Kidney (tissue), 14 donors: ENCODE results near the gene LRRC25. TPM values are rescaled to one million over a fixed set of nuclear protein-coding genes. Genes with fewer than 3 reads are reported as not detected.

ENCODE experiments used
- DNase-seq, 5 donors: peaks; one replicate each; pipeline ENCODE4 v3.0.0-alpha.2; 2013 to 2020
- FAIRE-seq: peaks from 2 replicates; lab custom pipeline; 2012; peaks lifted over from hg19 to GRCh38; lab: Jason Lieb, UNC
- H3K27ac ChIP-seq, 2 donors: one replicate each; pipeline ENCODE4 v1.7.0; 2013; ENCODE audit warnings: low read depth in 2 of 2, low read length in 2 of 2, inconsistent platforms in 1 of 2
- H3K27me3 ChIP-seq: one replicate; pipeline ENCODE4 v1.7.1; 2013; ENCODE audit warnings: low read length, inconsistent platforms; ENCODE audit not compliant: control insufficient read depth, insufficient read depth
- H3K36me3 ChIP-seq, 3 donors: one replicate each; pipeline versions ENCODE4 v1.7.0 to v1.7.1; 2013; ENCODE audit warnings: low read length in 3 of 3, control low read depth in 1 of 3, inconsistent platforms in 1 of 3; ENCODE audit not compliant: insufficient read depth in 3 of 3, control insufficient read depth in 2 of 3
- H3K4me1 ChIP-seq, 3 donors: one replicate each; pipeline versions ENCODE4 v1.7.0 to v1.7.1; 2013; ENCODE audit warnings: low read length in 3 of 3, inconsistent platforms in 1 of 3, low read depth in 1 of 3; ENCODE audit not compliant: control insufficient read depth in 2 of 3, insufficient read depth in 2 of 3
- H3K4me3 ChIP-seq, 3 donors: one replicate each; pipeline versions ENCODE4 v1.7.0 to v1.8.1; 2013; ENCODE audit warnings: low read length in 3 of 3, control low read depth in 1 of 3, inconsistent platforms in 1 of 3
- H3K9ac ChIP-seq, 3 donors: one replicate each; pipeline versions ENCODE4 v1.7.0 to v1.7.1; 2013; ENCODE audit warnings: low read length in 3 of 3, control low read depth in 1 of 3, inconsistent platforms in 1 of 3
- H3K9me3 ChIP-seq, 3 donors: one replicate each; pipeline versions ENCODE4 v1.7.0 to v1.7.1; 2013; ENCODE audit warnings: low read length in 3 of 3, control low read depth in 1 of 3, inconsistent platforms in 1 of 3; ENCODE audit not compliant: control insufficient read depth in 2 of 3, insufficient read depth in 1 of 3
- CTCF ChIP-seq: IDR thresholded peaks from 3 replicates; pipeline ENCODE4 v1.5.1; 2012; ENCODE audit warnings: mild to moderate bottlenecking, moderate library complexity, borderline replicate concordance; ENCODE audit not compliant: insufficient read depth; ENCODE audit errors: extremely low read depth
- intact Hi-C: fragments of 100-400 bp; cut with DNase I; formaldehyde crosslinking; loops from one replicate; pipeline ENCODE4 v1.11.1; 2022
- polyA plus RNA-seq: library from polyadenylated mRNA; stranded (reverse); fragments of 350-450 nt; fragmentation: Illumina TruSeq; extraction: RNeasy Lipid Tissue Mini Kit (QIAGEN cat#74804); gene quantifications from one replicate; pipeline ENCODE4 v1.2.3, GENCODE V29; 2014; ENCODE audit warnings: low read depth, low replicate concordance; ENCODE audit not compliant: insufficient read depth
- total RNA-seq: library from RNA; stranded (reverse); fragmentation: NEBNext Ultra II Directional; extraction: Animal tissue kit (Norgen Biotek cat#: 25700); gene quantifications from one replicate; pipeline ENCODE4 v1.2.1, GENCODE V29; 2021
- donor health status: control.
- donor health status: control.
- donor health status: control.
- donor health status: control.
- donor health status: control.
- donor health status: DM: yes; HTN: yes; CAD: no.
- donor health status: Normal renal cell carcinoma (clear cell type).

The LRRC25 gene
- total and polyA plus RNA-seq, 2 donors from 2014 or later: 2.7 to 13.1 TPM

GRCh38 chr19:18393836-18394235 is 3.6 kb downstream of the LRRC25 start:
- peaks cover 0 to 13% (median 0%) of the 10 kb centered on the region in 3 donors for H3K4me1 ChIP-seq
- DNase-seq (no peak), FAIRE-seq (no peak)
- intact Hi-C loops: no loop called here
- H3K27ac ChIP-seq: no peak overlapping the region
- H3K4me3 ChIP-seq: no peak overlapping the region
- TF ChIP-seq CTCF: no peak
- H3K36me3 ChIP-seq: peaks cover 0 to 2% (median 0%) of the 10 kb centered on the region in 3 donors
- no peaks in the 10 kb centered on the region for H3K9me3 ChIP-seq
- H3K27me3 ChIP-seq: no peaks in the 10 kb centered on the region
- no peak overlapping the region for H3K9ac ChIP-seq

- H3K36me3 ChIP-seq: peaks cover 0 to 3% (median 2%) of the 10 kb centered on the region in 3 donors
- H3K27me3 ChIP-seq: no peaks in the 10 kb centered on the region
- no peak overlapping the region for H3K27ac ChIP-seq
- DNase-seq (no peak), FAIRE-seq (no peak)
- no peak overlapping the region for H3K9ac ChIP-seq
- TF ChIP-seq CTCF: no peak
- no peak overlapping the region for H3K4me3 ChIP-seq
- intact Hi-C loops: no loop called here
- no peaks in the 10 kb centered on the region for H3K9me3 ChIP-seq
- H3K4me1 ChIP-seq: peaks cover 0 to 13% (median 0%) of the 10 kb centered on the region in 3 donors
Measured at GRCh38 chr19:18392926-18393325, 4.5 kb downstream of the LRRC25 start.

GRCh38 chr19:18392417-18392816 is 5.0 kb downstream of the LRRC25 start:
- FAIRE-seq: no peak
- no peak for TF ChIP-seq CTCF
- peaks cover 0 to 3% (median 2%) of the 10 kb centered on the region in 3 donors for H3K36me3 ChIP-seq
- peaks cover 0 to 13% (median 0%) of the 10 kb centered on the region in 3 donors for H3K4me1 ChIP-seq
- no peaks in the 10 kb centered on the region for H3K9me3 ChIP-seq
- no peak overlapping the region for H3K9ac ChIP-seq
- intact Hi-C loops: no loop called here
- DNase-seq: peak in 1 of 5 donors; percentile 66
- no peak overlapping the region for H3K4me3 ChIP-seq
- H3K27me3 ChIP-seq: no peaks in the 10 kb centered on the region
- H3K27ac ChIP-seq: no peak overlapping the region
